ENCODE results near the gene PRKAB1.

DNA sequence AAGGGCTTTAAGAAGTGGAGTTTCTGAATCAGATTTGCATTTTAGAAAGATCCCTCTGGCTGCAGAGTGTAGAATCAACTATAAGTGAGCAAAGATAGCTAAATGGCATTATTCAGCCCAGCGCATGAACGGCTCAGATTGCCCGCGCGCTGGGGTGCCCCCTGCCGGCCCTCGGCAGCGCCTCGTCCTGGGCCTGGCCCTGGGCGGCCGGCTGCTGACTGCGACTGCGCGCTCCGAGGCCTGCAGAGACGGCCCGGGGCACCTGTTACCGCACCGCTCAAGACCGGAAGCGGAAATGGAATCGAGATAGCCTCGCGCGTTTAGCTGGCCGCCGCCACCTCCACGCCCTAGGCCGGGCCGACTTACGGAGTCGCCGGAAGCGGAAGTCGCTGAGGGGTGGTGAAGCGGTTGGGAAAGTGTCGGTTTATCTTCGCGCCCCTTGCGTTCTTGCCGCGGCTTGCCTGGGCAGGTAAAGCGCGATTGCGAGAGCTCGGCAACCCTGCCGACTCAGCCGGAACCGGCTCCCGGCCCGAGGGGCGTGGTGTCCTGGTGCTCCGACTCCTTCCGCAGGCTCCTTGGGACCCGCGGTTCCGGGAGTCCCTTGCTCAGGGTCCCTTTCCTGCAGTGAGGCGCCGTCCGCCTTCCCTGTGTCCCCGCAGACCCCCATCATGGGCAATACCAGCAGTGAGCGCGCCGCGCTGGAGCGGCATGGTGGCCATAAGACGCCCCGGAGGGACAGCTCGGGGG lies at the start of gene PRKAB1:
- TF ChIP-seq, protein P1, sequence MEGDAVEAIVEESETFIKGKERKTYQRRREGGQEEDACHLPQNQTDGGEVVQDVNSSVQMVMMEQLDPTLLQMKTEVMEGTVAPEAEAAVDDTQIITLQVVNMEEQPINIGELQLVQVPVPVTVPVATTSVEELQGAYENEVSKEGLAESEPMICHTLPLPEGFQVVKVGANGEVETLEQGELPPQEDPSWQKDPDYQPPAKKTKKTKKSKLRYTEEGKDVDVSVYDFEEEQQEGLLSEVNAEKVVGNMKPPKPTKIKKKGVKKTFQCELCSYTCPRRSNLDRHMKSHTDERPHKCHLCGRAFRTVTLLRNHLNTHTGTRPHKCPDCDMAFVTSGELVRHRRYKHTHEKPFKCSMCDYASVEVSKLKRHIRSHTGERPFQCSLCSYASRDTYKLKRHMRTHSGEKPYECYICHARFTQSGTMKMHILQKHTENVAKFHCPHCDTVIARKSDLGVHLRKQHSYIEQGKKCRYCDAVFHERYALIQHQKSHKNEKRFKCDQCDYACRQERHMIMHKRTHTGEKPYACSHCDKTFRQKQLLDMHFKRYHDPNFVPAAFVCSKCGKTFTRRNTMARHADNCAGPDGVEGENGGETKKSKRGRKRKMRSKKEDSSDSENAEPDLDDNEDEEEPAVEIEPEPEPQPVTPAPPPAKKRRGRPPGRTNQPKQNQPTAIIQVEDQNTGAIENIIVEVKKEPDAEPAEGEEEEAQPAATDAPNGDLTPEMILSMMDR (conservative IDR thresholded peaks at IDR 0.05) = peak; percentile 79
- TF ChIP-seq EZH2 (IDR thresholded peaks at IDR 0.05; ENCODE audit: low read depth) = no peak
